DMS79 treated with DMSO at 0.1 percent for 48 hours (cell line): ENCODE data around the gene COL1A1.
A peak's percentile ranks its signal among the peaks of the same experiment; 100 is the strongest.

Source experiments
- DNase-seq: peaks from one replicate; lab custom pipeline; 2025; lab: John Stamatoyannopoulos, UW

The COL1A1 gene

GRCh38 chr17:50172130-50172529 lies 29.3 kb downstream of the COL1A1 start:
- no peak for DNase-seq

- no peak for DNase-seq
These were observed 29.9 kb downstream of the COL1A1 start for GRCh38 chr17:50171371-50172071.

- DNase-seq: no peak
These were observed 30.6 kb downstream of the COL1A1 start for GRCh38 chr17:50170662-50171370.

GRCh38 chr17:50169881-50170459 lies 31.5 kb downstream of the COL1A1 start:
- DNase-seq: no peak

GRCh38 chr17:50169121-50169764 lies 32.2 kb downstream of the COL1A1 start:
- peak; percentile 30 for DNase-seq

GRCh38 chr17:50168319-50168718 lies 33.1 kb downstream of the COL1A1 start:
- DNase-seq: no peak

GRCh38 chr17:50167371-50167770 lies 34.1 kb downstream of the COL1A1 start:
- DNase-seq: no peak

- DNase-seq: no peak
These were observed 34.8 kb downstream of the COL1A1 start for GRCh38 chr17:50166518-50167181.

GRCh38 chr17:50165867-50166517 lies 35.4 kb downstream of the COL1A1 start, which contains the start of gene SGCA:
TSS of gene SGCA (plus strand) at chr17:50166005. CDS start at chr17:50166041, 36 bp downstream.
- DNase-seq: no peak

GRCh38 chr17:50165466-50165865 lies 36.0 kb downstream of the COL1A1 start:
- DNase-seq: no peak

GRCh38 chr17:50165066-50165465 lies 36.4 kb downstream of the COL1A1 start:
- DNase-seq: no peak

GRCh38 chr17:50164697-50164988 lies 36.8 kb downstream of the COL1A1 start:
- no peak for DNase-seq

- DNase-seq: no peak
These were observed 37.4 kb downstream of the COL1A1 start for GRCh38 chr17:50163843-50164696.

GRCh38 chr17:50162466-50163254 lies 38.8 kb downstream of the COL1A1 start:
- DNase-seq: no peak

- no peak for DNase-seq
These were observed 39.5 kb downstream of the COL1A1 start for GRCh38 chr17:50161911-50162288.

GRCh38 chr17:50161023-50161910 lies 40.2 kb downstream of the COL1A1 start:
- peak; percentile 96 for DNase-seq

- DNase-seq: no peak
These were observed 43.5 kb downstream of the COL1A1 start for GRCh38 chr17:50157891-50158290.

GRCh38 chr17:50155115-50155819 lies 46.2 kb downstream of the COL1A1 start:
- DNase-seq: no peak
